Lung microvascular endothelial cell (primary cell): ENCODE results near the gene RAD52. TPM values are rescaled to one million over a fixed set of nuclear protein-coding genes. Genes with fewer than 3 reads are reported as not detected.
"Not testable (repeated sequence)": the region's sequence is repeated elsewhere in the genome, so short reads cannot be mapped to it uniquely, and the experiment has no call there.

ENCODE experiments used
- DNase-seq, 2 donors: peaks; one replicate each; pipeline versions ENCODE4 v3.0.0 to v3.0.0-alpha.2; 2010; ENCODE audit warnings: low read depth in 2 of 2
- total RNA-seq: library from RNA; depleted of rRNA; stranded (reverse); fragments of >200 nt; gene quantifications from 2 replicates; pipeline ENCODE4 v1.2.1, GENCODE V29; 2014

RAD52 gene
- total RNA-seq, 1 donor from 2014 or later = 7.3 TPM

DNA sequence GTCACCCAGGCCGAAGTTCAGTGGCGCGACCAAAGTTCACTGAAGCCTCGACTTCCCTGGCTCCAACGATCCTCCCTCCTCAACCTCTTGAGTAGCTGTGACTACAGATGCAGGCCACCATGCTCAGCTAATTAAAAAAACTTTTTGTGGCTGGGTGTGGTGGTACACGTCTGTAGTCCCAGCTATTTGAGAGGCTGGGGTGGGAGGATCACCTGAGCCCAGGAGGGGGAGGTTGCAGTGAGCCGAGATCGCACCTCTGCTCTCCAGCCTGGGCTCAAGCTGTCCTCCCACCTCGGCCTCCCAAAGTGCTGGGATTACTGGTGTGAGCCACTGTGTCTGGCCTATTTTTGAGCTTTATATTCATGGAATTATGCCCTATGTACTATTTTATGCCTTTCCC, 18.1 kb upstream of the RAD52 start:
- no peak for DNase-seq

DNA sequence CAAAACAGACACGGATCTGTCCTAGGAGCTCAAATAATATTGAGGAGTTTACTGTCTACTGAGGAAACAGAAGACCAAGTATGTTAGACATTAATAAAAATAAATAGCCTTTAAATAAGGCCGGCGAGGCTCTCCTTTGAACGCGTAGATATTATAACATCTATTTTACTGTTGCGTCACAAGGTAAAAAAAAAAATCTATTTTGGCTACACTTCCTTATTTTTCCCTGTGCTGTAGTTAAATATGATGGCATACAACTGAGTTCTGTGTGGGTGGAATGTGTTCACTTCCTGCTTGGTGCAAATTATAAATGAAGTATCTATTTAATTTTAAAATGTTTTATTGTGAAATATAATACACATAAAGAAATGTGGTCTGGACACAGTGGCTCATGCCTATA, 17.2 kb upstream of the RAD52 start:
- DNase-seq = no peak

DNA sequence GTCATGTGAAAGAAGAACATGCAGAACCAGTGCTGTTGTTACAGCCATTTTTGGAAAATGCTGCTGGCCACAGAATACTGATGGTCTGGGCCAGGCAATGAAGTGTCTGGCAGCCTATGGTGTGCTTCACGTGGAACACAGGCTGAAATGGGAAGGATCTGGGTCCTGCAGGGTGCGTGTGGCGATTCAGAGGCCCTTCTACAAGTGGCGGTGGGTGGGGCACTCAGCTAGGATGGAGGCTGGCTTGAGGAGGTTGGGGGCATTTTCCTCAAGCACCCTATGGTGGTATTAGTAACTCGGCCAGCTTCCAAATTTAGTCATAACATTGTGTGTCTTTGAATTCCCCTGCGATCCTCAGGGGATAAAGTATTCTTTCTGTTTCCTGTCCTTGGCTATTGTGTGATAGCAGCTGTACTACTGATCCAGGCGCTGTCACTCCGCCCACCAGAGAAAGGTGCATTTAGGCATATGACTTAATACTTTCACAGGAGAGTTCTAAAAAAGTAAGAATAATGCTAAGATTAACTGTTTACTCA, 9.2 kb upstream of the RAD52 start:
- DNase-seq = peak in 1 of 2 donors; percentile 87

DNA sequence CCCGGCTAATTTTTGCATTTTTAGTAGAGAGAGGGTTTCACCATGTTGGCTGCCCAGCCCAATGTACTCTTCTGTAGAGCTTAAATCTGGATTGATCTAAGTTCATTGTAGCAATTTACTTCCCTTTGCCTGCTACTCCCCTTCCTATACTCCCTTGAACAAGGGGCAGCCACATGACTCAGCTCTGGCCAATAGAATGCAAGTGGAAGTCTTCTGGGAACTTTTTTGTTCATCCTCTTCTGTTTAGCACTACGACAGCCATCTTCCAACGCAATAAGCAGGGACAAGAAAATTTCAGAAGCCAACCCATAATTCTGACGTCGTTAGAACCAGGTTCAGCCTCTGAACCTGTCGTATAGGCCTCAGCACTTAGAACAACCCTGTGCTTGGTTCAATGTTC, 6.4 kb upstream of the RAD52 start:
- DNase-seq = no peak

DNA sequence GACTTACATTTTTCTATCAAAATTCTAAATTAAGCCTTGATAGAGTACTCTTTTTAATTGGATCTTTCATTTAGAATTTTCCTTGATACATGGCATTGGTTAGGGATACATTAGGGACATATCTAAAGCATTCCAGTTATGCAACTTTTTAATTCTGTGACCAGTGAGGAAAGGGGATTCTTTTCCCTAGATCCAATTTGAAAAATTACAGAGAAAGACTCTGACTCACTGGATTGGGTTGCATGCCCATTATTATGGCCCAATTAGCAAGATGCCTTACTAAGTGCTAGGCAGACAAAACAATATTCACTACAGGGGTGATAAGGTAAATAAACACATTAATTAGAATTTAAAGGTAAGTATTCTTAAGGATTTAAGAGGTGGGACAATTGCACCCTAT, 5.2 kb upstream of the RAD52 start:
- DNase-seq = no peak

DNA sequence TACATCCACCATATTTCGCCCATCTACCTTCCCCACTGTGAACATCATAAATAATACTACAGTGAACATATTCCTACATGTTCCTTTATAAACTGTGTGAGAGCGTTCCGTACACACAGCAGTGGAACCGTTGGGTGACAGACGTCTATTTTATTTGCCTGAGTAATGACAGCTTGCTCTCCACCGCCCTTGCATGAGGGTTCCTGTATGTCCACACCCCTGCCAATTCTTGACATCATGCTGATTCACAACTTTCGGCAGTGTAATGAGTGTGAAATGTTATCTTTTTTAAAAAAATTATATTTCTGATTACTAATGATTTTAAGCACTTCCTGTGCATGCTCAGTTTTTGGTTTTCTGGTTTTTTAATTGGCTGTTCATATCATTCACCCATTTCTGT, 4.3 kb upstream of the RAD52 start:
- peak; percentile 34 to 83 for DNase-seq

DNA sequence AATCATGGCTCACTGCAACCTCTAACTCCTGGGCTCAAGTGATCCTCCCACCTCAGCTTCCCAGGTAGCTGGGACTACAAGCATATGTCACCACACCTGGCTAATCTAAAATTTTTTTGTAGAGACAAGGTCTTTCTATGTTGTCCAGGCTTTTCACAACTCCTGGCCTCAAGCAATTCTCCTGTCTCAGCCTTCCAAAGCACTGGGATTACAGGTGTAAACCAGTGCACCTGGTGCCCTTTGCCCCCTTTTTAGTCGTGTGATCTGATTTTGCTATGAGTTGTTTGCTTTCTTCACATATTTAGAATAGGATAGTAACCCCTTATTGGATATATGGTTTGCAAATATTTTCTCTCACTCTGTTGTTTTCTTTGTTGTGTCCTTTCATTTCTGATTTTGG, 1.7 kb upstream of the RAD52 start:
- DNase-seq = no peak

DNA sequence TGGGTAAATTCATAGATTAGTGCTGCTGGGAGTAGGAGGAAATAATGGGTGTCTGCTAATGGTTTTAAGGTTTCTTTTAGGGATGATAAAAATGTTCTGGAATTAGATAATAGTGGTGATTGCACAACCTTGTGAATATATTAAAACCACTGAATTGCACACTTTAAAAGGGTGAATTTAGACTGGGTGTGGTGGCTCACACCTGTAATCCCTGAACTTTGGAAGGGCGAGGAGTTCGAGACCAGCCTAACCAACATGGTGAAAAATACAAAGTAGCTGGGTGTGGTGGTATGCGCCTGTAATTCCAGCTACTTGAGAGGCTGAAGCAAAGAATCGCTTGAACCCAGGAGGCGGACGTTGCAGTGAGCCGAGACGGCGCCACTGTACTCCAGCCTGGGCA, 1.3 kb downstream of the RAD52 start:
- no peak for DNase-seq

DNA sequence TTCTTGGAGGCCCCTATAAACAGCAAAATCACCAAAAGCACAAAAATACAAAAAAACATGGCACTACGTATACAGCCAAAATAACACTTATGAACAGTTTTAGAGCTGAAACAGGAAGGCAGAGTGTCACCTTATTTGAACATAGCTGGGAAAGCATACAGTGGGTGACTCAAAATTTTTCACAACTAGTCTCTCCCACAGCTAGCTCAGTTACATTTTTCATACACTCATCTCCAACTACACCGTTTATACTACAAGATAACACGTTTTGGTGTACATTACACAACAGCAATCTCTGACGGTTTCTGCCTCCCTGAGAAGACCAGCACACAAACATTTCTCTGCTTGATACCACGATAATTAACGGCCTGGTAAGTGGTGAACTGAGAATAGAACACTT, 2.9 kb downstream of the RAD52 start:
- no peak for DNase-seq

DNA sequence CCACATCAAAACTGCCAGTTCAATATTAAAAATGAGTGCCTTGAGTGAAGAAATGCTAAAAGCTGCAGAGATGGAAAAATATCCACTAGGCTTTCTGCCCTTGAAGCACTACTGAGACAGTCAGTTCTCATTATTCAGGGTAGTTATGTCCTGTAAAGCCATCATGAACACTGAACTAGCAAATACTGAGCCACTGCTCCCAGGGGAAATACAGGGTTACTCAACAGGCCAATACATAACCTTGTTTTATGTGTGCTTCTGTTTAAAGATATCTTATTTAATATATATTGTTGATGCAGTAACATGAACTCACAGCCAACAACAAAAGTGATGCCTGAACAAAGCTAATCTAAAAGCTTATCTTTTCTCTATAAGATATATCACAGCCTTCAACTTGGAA, 3.3 kb downstream of the RAD52 start:
- DNase-seq = no peak

DNA sequence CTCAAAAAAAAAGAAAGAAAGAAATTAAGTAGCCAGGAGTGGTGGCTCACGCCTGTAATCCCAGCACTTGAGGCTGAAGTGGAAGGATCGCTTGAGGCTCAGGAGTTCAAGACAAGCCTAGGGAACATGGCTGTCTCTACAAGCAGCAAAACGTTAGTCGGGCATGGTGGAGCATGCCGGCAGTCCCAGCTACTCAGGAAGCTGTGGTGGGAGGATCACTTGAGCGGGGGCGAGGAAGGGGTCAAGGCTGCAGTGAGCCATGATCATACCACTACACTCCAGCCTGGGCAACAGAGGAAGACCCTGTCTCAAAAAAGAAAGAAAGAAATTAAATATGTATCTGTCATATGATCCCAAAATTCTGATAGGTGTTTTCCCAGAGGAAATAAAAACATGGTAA, 5.3 kb downstream of the RAD52 start:
- DNase-seq = peak in 1 of 2 donors; percentile 28

DNA sequence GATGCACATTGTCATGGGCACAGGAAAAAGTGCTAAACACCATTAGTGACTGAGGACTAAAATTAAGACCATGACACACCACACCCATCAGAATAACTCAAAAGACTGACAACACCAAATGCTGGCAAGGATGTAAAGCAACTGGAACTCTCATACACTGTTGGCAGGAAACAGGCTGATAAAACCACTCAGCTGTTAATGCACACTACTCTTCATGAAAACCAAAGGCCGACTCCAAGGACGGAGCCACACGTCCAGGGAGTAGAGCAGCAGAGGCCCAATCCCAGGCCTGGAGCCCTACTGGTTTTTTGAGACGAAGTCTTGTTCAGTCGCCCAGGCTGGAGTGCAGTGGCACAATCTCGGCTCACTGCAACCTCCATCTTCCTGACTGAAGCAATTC, 6.4 kb downstream of the RAD52 start:
- no peak for DNase-seq

DNA sequence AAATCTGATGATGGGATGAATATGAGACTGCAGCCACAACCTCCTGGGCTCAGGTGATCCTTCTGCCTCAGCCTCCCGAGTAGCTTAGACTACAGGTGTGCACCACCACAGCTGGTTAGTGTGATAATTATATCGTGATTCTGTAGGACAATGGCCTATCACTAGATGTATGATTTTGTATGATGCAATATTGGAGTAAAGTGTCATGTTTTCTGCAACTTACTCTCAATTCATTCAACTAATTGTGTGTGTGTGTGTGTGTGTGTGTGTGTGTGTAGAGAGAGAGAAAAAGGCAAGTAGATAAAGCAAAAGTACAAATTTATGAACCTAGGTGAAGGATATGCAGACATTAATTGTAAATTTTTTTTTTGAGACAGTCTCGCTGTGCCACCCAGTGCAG, 10.7 kb downstream of the RAD52 start:
- no peak for DNase-seq

DNA sequence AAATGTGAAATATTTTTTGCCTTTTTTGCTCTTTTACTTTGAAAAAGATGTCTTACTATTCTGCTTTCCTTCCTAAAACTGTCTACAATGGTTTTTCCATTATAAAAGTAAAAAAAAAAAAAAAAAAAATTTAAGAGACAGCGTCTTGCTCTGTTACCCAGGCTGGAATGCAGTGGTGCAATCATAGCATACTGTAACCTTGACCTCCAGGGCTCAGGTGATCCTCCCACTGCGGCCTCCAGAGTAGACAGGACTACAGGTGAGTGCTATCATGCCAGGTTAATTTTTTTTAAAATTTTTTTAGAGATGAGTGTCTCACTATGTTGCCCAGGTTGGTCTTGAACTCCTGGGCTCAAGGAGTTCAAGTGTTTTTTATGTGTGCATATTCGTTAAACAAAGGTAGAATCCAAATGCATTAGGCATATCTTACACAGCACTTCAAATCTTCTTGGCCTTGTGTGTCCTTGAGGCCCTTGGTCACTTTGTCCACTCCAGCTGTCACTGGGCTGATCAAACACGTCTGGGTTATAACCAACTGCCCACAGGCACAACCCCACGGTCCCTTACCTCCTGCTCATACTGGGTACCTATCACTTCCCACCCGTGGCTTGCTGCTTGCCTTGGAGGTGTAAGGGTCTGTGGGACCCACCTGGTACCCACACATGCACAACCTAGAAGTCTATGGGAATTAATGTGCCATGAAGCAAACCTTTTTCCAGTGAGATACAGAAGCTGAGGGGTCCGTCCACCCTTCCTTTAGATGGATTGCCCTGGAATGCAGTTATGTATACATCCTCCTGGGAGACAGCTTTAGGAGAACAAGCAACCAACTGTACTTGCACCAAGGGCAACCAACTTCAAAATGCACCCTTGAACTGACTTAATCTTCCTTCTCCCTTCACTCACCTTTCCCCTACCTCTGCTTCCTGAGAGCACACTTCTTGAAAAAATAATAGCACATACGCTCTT, 12.8 kb downstream of the RAD52 start:
- DNase-seq = no peak

DNA sequence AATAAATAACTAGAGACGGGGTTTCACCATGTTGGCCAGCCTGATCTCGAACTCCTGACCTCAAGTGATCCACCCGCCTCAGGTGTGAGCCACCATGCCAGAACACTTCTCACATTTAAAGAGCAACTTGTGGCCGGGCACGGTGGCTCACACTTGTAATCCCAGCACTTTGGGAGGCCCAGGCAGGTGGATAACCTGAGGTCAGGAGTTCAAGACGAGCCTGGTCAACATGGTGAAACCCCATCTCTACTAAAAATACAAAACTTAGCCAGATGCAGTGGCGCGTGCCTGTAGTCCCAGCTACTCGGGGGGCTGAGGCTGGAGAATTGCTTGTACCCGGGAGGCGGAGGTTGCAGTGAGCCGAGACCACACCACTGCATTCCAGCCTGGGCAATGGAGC, 13.6 kb downstream of the RAD52 start:
- DNase-seq = not testable (repeated sequence)

DNA sequence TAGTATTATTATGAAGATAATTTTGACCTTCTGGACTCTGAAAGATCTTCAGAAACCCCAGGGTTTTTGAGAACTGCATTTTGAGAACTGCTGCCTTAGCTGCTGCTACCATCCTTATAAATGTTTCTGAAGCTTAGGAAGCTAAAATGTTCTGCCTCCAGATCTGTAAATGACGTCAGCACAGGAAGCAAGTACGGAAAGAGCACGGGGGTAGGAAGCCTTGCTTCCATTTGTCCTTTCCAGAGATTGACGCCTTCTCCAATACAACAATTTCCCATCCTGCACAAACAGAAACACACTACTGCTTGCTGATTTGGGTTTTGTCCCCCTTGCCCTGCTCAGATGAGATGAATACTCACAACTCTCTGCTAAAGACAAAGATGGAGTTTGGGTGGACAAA, 17.9 kb downstream of the RAD52 start:
- DNase-seq = peak in 1 of 2 donors; percentile 50

DNA sequence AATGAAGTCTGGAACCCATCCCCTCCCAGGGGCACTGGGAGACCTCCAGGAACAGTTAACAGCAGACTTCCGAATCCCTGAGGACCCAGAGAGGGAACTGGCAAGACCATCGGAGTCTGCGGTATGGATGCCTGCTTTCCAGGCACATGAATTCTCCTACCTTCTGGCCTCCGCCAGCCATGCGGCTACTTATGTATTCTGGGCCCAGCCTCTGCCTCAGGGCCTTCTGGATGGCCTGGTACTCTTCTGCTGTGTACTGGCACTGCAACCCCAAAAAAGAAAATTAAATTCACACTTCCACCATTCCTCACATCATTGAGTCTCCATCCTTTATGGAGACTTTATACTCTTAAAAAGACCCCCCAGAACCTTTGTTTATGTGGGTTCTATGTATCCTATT, 18.4 kb downstream of the RAD52 start:
- DNase-seq = no peak

DNA sequence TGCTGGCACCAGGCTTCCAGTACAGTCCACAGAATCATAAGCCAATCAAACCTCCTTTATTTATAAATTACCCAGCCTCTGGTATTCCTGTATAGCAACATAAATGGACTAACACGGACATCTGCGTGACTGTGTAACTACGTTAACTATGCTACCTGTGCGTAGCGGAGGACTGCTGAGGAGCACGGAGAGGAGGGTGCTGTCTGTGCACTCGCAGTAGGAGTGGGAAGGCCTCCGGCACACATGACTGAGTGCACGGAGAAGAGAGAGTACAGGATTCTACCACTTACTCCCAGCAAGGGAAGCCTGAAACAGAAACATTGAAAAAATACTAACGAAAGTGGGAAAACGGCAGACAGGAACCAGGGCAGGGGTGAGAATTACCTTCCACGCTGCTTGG, 22.9 kb downstream of the RAD52 start:
- DNase-seq = no peak

DNA sequence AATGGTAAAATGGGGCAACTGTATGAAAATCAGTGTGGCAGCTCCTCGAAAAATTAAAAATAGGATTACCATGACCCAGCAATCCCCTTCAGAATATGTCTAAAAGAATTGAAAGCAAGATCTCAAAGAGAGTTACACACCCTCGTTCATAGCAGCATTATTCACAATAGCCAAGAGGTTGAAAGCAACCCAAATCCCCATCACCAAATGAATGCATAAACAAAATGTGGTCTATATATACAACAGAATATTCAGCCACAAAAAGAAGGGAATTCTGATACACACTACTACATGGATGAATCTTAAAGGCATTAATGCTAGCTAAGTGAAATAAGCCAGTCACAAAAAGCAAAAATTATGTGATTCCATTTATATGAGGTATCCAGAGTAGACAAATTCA, 27.2 kb downstream of the RAD52 start:
- no peak for DNase-seq

DNA sequence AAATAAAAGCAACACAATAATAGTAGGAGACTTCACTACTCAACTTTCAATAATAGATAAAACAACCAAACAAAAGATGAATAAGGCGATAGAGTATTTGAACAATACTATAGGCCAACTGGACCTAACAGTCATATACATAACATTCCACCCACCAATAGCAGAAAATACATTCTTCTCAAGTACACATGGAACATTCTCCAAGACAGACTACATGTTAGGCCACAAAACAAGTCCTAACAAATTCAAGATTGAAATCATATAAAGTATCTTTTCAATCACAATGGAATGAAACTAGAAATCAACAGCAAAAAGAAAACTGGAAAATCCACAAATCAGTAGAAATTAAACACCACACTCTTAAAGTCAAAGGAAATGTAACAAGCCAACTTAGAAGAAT, 28.8 kb downstream of the RAD52 start:
- DNase-seq = no peak

DNA sequence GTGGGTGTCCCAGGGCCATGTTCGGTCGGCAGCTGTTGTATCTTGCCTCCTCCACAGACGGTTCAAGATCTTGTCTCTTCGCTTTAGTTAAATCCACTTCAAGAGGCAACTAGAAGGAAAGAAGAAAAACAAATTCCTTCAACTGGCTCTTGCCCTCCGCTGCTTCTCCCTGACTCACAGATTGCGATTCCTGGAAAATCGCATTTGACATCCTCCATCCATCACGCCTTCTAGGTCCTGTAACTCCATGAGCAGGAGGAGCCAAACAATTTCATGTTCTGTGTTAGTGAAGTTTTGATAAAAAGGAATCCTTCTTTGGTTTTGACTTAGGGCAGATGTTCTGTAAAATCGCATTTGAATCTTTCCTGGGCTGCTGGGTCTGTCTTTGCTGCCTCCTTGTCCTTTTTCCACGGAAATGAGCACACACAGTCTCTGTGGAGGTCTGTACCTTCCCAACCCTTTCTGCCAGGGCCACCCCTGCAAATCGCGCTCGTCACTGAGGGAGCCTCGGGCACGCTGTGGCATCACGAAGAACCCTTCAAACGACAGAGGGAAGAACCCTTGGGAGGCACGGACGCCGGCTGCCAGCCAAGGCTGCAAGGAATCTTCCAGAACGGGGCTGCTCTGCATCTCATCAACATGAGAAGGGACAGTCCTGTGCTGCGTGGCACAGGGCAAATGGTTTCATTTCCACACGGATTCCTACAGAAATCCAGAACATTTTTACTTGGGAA, 32.6 kb downstream of the RAD52 start:
- no peak for DNase-seq

DNA sequence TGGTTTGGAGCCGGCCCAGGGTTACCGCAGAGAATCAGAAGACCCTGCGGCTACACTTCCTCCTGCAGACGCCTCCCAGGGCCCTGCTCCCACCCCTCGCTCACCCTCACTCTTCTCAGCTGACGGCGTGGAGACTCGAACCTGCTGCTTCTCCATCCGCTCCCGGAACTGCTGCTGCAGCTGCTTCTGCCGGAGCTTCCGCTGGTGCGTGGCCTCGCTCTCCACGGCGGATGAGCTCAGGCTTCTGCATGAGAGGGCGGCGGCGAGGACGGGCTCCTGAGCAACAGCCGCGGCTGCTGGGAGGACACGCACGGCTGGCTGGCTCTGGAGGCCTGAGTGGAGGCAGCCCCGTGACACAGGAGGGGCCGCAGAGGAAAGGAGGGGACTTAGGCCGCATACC, 33.3 kb downstream of the RAD52 start:
- no peak for DNase-seq

DNA sequence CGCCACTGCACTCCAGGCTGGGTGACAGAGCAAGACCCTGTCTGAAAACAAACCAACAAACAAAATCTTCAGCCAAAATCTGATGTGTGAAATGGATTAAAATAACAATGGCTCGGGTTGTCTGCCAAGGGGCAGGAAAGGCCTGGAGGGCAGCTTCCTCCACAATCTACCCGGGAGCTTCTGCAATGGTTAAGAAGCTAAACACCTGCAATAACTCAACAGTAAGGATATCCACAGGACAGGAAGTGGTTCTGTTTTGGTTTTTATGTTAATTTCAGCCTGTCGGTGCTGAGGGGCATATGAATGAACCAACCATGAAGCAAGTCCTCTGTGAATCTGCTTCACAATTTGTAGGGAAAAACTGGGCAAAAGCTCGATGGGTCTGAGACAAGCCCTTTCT, 34.4 kb downstream of the RAD52 start:
- DNase-seq = peak in 1 of 2 donors; percentile 49
